GM19372 (cell line): ENCODE results near the gene DAPK1.

Source experiments
- ATAC-seq: cut with Tn5 transposase; IDR thresholded peaks from one replicate; pipeline ENCODE4 v1.9.1; 2021; ENCODE audit warnings: mild to moderate bottlenecking, low read depth, moderate library complexity; ENCODE audit not compliant: unreplicated experiment

DAPK1 gene

DNA sequence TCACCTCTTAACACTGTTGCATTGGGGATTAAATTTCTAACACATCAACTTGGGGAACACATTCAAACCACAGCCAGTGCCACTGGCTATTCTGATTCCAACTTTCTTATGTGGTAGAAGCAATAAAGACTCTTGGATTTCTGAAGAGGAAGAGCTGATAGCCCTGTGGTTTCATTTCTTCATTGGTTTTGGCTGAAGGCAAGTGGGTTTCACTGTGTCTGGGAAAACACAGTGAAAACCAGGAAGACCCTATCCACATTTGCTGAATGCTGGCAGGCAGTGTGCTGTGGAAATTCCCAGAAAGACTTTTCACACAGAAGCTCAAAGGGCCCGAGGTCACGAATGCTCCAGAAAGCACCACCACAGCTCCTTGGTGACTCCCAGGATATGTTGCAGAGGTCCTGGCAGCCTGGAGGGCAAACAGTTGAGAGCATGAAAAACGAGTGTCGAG is 67.1 kb downstream of the DAPK1 start:
- ATAC-seq = no peak

DNA sequence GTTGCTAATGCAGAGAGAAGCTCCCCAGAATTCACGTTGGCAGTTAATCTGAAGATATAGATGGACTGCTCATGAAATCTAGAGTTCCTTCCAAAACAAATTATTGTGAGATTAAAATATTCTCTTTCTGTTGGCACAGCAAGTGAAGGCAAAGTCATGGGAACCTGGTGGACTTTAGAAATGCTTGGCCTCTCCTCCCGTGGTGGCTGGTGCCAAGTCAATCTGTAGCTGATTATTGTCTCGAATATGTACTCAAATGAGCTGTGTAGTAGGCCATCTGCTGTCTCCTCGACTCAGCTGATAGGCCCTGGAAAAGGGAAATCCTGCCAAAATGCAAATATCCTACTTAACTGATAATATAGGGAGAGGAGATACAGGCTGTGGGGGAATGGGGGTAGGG is 69.3 kb downstream of the DAPK1 start:
- no peak for ATAC-seq

DNA sequence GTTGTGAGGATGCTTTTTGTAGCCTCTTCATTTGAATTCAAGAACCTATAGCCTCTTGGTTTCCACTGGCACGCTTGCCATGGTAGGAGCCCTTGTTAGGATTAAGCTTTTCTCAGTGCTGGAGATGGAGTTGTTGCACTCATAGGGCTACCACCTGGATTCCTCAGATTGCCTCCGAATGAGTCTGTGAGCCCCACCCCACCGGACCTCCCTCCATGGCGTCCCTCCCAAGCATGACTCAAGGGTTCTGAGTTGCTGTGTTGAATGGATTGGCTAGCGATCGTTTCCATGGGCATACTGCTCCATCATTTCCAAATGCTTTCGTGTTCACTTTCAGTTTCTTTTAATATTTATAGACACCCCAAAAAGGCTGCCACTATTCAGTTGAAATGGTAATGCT is 69.9 kb downstream of the DAPK1 start:
- ATAC-seq = no peak

DNA sequence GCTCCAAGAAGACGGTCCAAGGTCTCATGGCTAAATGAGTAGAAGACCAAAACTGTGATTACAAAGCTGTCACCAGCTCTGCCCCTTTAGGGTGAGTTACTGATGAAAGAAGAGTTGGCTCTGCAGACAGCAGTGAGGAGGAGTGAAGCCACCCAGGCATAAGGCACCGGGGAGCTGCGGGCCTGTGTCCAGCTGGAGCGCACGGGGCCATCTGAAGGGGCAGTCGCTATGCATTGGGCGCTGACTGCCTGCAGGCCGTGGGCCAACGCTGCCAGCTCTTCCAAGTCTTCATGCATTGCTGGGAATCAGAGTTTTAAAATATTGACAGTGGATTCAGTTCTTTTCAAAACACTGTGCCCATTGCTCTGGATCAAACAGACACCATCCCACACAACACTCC is 70.3 kb downstream of the DAPK1 start:
- ATAC-seq = no peak

DNA sequence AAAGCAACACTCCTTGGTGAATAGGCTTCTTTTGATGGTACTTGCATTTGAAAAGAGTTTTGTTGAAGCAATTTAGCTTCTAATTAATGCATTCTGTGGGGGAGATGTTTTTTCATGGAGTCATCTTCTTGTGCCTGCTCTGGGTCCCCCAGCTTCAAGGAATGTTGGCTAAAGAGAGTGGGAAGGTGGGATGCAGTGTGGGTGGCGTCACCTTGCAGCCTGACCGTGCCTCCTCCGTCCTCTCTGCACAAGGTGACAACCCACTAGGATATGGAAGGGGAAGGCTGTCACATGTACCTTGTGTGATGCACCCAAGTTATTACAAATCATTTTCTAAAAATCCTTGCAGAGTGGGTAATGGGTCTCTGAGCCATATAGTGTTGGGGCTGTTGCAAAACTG is 70.7 kb downstream of the DAPK1 start:
- no peak for ATAC-seq

DNA sequence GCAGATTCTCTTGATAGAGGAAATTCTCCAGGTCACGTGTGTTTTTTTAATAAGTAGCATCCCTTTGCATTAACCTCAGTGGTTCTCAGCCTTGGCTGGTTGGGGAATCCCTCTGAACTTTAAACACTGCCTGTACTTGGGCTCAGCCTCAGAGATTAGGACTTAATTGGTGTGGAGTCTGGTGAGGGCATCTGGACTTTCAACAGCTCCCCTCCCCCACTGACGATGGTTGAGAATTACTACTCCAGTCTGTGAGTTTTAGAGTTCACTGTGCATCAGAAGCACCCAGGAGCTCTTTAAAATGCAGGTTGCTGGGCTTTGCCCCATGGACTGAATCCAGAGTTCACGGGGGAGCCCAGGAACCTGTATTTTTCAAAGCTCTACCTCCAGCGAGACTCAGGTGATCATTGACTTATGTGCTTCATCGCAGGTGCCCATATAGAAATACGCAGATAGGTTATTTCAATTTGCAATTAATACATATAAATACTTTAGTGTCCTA is 71.4 kb downstream of the DAPK1 start:
- ATAC-seq = no peak

DNA sequence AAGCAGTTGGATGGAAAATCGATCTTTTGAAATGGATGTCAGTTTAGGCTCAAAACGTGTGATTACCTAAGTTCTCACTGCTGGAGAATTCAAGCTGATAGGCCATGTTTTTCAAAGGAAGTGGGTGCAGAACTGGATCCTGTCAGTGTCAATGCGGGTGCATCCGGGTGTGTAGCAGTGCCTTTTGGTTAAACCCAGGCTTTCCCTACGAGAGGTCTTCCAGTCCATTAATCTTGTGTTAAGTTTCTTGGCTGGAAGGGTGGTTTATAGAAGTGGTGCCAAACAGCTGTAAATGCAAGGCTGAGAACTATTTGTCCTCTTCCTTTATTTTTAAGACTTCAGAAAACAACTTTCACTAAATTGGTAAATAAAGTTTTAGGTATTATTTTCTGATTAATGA is 71.9 kb downstream of the DAPK1 start:
- peak; percentile 52 for ATAC-seq

DNA sequence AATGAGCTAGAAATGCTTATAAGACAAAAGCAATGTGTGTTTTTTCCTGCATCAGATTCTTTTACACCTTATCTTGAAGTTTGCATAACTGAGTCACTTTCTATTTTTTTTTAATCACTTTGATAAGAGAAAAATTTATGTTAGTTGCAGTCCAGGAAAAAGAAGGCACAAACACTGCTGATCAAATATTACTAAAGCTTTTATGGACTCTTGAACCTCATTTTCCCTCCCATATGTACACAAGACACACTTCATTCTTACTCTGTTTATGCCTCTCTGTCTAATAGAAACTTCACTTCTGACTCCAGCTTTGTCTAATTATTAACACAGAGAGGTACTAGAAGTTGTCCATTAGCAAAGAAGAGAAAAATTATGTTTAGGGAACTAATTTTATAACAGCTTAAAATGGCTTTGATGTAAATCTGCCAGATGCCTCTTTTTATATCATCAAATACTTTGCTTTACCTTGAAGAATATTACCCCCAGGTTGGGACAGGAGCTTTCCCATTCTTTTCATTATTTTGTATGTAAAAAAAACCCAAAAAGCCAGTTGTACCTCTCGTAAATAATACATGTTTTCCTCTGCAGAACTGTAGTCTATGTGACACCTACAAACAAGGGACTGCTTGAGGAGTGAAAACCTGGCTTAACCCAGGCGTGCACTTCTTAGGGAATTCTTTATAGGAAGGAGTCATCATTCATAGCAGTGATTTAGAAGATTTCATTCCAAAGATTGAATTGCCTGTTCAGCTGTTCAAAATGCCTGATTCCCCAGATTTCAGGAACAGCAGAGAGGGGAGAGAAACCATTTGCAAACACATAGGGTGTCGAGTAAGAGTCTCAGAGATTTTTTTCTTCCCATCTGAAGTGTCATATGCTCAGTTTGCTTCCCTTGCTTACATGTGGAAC is 72.6 kb downstream of the DAPK1 start:
- peak; percentile 71 for ATAC-seq

DNA sequence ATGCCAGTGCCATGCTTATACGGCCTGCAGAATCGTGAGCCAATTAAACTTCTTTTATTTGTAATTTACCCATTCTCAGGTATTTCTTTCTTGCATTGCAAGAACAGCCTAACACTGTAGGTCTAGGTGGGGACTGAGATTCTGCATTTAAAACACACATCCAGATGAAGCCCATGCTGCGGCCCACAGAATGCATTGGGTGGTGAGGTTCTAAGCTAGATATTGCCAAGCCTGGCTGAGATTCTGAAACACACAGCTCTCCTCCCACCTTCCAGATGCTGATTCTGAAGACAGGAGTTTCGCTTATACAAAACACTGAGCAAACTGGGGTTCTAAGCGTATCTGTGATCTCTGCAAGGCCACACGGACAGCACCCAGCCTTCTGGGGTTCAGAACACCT is 75.1 kb downstream of the DAPK1 start:
- ATAC-seq = no peak

DNA sequence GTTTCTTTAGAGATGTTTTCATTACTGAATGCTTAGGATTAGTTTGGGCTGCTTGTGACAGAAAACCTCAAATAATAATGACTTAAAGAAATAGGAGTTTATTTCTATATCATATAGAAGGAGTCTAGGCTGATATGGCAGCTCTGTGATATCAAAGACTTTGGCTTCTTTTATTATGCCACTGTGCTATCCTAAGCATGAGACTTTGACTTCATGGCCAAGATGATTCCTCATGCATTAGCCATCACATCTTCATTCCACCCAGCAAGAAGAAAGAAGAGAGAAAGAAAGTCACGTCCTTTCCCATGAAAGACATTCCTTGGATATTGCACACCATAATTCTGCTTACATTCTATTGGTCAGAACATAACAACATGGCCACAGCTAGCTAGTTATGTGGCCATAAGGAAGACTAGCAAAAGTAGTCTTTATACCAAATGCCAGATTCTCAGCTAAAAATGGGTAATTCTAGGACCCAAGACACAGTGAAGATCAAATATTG is 76.2 kb downstream of the DAPK1 start:
- no peak for ATAC-seq

DNA sequence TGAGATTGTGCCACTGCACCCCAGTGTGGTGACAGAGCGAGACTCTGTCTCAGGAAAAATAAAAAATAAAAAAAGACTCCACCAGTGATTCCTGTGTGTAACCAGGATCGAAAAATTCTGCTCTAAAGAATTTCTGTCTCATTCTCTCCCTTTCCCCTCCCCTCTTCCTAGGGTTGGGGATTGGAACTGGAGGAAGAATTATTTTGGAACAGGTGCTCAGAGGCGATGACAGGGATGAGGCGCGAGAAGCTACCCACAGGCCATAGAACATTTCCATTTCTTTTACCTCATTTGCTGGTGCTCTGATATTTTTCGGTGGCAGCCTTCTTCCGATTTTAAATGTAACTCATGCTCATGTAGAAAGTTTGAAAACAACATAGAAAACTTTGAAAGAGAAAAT is 80.1 kb downstream of the DAPK1 start:
- ATAC-seq = no peak

DNA sequence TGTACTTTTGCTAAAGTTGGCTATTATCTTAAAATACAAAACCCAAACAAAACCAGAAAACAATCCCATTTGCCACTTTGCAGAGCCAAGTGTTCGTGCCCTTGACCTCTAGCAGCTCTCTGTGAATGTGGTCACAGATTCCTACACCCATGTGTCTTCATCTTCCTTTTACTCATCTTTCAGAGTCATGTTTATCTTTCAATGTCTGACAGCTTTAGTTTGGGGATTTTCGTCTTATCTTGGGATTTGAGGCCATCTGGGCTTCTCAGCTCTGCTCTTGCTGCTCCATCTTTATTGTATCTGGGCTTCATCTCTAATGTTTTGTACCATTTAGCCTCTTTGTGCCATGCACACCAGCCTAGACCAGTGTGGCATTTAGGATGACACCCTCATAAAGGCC is 81.0 kb downstream of the DAPK1 start:
- no peak for ATAC-seq

DNA sequence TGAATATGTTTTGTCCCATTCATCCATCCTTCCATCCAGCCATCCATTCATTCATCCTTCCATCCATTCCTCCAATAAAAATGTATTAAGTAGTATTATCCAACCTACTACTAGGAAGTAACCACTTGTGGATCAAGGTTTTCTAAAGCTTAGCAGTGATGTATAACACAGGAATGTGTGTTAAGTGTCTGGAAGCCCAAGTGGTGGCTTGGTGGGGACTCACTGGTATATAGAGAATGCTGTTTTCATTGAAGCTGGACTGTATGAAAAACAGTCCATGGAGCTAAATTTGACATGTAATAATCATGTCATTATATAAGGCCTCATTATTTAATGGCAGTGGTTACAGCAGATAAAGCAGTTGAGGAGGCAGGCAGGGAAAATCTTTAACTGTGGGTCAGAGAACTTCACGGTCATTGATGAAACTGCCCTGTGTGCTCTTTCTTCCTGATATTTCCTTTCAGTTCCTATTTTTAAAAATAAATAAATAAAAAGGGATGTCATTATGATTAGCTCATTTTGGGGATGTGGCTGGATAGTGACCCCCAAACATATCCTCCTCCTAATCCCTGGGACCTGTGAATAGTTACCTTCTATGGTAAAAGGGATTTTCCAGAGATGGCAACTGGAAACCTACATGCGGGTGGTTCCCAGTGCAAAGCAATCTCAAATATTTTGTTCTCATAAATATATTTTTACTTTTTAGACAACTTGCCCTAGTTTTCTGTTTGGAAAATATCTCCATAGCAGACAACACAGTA is 82.3 kb downstream of the DAPK1 start:
- no peak for ATAC-seq

DNA sequence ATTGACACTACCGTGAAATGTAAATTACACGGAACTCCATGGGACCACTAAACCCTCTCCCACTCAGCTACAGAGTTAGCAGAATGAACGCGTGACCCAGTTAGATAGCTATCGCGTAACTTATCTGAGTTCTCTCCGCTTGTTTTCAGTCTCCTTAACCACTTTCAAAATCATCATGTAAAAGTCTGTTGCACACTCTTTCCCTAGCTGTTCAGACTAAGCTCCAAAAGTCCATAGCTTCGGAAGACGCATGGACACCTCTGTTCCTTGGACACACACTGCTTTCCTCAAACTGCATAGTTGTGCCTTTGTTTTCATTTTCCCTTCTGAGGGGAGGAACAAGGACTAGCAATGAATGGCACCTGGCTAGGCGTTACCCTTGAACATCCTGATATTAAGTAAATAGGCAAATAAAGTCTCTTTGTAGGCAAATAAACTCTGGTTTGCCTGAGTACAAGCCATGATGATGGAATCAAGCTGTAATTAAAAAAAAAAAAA is 83.3 kb downstream of the DAPK1 start:
- no peak for ATAC-seq

DNA sequence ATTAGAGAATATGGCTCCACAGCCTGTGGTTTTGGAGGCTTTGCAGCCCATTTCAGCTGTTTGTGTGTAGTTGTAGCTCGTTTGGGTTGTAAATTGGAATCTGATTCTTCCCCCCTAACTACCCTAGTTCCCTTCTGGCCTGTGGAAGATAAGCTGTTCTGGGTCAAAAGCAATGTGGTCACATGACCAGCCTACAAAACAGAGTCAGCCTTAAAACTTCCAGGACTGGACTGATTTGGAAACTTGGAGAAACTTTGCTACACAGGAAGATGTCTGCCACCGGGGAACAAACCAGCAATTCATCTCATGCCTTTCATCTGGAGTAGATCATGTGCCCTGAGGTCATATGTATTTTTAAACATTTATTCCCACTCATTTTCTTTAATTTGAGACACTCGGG is 83.8 kb downstream of the DAPK1 start:
- no peak for ATAC-seq

DNA sequence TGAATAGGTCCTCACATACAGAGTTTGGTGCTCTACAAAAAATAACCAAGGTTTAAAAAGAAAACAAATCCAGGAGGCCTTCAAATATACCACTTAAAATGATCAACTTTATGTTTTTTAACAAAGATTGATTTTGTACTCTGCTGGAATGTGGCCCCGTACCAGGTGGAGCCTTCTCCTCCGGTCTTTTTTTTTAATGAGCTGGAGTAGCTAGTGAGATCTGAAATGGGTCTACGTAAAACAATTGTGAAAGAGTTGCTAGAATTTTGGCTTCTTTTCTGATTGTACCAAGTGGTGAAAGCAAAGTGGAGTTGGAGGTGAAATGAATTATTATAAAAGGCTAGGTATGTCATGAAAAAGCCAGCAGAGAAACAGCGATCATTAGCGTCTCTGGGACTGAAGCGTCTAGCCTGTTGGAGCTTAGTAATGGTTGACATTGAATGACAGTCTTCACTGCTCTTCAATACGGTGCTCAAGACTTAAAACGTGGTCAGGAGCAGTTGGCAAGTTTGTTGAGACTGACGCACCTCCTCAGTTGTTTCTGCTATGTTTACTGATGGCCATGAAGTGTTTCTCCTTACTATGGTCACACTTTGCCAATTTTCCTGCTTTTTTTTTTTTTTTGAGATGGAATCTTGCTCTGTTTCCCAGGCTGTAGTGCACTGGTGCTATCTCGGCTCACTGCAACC is 84.4 kb downstream of the DAPK1 start:
- no peak for ATAC-seq

DNA sequence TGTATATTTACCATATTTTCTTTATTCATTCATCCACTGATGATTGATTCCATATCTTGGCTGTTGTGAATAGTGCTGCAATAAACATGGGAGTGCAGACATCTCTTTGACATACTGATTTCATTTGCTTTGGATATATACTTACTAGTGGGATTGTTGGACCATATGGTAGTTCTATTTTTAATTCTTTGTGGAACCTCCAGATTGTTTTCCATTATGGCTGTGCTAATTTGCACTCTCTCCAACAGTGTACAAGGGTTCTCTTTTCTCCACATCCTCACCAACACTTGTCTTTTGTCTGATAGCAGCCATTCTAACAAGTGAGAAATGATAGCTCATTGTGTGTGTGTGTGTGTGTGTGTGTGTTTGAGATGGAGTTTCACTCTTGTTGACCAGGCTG is 86.7 kb downstream of the DAPK1 start:
- ATAC-seq = no peak

DNA sequence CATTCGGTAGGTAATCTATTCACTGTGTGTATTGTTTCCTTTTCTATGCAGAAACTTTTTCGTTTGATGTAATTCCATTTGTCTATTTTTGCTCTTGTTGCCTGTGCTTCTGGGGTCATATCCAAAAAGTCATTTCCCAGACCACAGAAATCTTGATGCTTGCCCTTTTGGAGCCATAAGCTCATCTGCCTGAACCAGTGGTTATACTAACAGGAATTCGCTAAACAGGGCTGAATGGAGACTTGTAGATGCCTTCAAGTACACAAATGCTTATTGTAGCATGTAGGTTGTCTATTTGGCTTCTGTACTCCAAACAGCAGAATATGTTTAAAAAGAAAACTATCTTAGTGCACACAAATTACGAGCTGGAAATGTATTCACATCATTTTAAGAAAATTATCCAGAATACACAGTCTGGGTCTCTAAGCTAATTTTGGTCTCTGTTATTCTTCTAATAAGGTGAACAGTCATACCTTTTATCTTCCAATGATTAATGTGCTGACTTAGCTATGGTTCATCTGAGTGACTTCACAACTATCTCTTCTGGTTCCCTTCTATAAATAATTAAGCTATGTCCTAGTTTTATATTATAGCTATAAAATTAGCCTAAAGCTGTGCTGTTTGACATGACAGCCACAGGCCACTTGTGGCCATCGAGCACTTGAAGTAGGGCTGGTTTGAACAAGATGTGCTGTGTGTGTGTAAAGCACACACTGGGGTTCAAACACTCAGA is 87.6 kb downstream of the DAPK1 start:
- no peak for ATAC-seq

DNA sequence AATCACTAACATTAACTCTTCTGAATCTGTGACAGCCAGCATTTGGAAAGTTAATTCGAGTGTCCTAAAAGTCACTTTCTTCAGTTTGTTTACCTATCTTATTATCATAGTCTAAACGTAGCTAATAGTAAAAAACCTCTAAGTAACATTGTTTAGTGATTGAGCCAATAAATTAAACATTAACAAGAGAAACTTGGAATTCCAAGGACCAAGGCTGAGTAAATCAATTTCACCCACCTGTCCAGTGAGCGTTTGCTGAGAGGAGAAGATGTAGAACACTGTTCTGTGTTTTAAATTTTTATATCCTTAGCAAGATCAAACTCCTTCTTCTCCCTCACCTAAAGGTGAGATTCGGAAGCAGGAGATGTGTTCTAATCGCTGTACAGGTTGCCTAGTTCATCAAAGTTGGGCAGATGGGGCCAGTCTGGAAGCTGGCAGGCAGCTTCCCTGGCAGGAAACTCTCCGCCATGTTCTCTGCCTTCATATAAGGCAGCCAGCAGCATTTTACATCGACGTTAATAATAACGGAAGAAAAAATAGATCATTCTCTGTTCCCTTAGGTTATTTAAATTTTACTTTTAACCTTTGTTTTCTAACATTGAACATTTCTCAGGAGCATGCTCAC is 89.2 kb downstream of the DAPK1 start:
- no peak for ATAC-seq

DNA sequence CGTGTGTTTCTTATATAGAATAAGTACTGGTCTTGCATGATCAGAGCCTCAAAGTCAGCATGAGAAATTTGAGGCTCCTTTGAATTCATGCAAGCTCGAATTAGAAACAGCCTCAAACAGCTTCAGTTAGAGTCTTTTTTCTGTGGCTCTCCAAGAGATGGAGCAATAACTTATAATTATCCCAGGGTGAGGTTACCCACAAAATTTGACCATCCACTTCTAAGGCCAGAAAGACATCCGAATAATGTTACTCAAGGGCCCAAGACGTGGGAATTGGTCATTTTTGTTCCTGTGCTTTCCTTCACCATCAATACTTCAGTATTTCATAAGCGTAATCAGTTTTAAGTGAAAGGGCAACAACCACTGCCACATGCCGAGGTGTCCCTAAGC is 89.7 kb downstream of the DAPK1 start:
- no peak for ATAC-seq
